GM12872 (cell line): ENCODE data around the gene ABCF3.

Source experiments
- CTCF ChIP-seq: IDR thresholded peaks from 3 replicates; pipeline ENCODE4 v1.5.1; 2011; ENCODE audit warnings: low read depth, mild to moderate bottlenecking, low read length, moderate library complexity; ENCODE audit not compliant: insufficient read depth

ABCF3 gene

DNA sequence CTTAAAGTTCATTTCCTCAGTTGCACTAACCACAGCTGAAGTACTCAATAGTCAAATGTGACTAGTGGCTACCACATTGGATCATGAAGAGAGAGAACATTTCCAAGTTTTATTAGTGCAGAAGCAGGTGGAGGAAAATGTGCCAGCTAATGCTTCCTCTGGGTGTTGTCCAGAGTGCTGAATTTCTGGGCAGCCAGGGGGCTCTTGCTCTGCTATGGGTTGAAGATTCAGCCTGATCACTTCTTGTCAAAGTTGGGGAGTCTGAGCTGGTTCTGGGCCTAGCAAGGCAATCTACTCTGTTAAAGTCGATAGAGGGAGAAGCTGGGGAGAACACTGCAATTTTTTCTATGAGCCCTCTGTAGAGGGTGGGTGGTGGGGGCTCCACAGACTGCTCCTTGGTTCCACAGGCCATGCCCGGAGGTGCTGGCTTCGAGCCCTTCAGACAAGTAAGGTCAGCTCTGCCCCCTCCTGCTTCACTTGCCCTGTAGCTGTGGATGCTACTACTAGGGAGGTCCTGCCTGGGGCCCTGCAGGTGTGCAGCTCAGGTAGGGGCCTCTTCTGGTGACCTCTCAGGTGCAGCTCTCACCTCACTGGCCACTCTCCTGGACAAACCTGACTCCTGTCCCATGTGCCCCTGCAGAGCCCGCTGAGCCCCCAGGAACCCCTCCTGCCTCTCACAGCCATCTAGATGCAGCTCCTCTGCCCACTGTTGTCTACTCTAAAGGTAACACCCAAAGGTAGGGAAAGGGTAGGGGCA, 54.6 kb downstream of the ABCF3 start:
- TF ChIP-seq CTCF: no peak

DNA sequence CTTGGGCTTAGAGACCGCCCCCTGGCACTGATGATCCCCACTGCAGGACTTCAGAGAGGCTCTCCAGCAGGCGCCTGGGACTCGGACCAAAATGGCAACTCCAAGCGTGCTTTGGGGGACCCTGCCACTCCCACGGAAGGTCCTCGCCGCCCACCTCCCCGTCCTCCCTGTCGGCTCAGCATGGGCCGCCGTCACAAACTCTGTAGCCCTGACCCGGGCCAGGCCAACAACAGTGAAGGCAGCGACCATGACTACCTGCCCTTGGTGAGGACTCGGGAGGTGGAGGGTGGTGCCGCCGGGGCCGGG, 55.1 kb downstream of the ABCF3 start:
- no peak for TF ChIP-seq CTCF

DNA sequence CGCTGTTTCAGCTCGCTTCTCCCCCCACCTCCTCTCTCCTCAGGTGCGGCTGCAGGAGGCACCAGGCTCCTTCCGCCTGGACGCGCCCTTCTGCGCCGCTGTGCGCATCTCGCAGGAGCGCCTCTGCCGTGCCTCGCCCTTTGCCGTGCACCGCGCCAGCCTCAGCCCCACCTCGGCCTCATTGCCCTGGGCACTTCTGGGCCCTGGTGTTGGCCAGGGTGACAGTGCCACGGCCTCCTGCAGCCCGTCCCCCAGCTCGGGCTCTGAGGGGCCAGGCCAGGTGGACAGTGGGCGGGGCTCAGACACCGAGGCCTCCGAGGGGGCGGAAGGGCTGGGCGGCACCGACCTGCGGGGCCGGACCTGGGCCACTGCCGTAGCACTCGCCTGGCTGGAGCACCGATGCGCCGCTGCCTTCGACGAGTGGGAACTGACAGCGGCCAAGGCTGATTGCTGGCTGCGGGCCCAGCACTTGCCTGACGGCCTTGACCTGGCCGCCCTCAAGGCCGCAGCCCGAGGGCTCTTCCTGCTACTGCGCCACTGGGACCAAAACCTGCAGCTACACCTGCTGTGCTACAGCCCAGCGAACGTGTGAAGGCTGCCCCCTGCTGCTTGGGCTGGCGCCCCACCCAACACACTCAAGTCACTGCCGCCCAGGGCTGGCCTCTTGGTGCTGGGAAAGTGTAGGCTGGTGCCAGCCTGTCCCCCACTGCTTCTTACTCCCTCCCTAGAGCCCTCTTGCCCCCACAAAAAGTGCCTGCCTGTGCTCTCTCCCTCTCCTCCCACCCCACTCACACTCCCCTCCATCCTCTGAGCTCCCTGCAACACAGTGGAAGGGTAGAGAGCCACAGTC, 55.7 kb downstream of the ABCF3 start:
- TF ChIP-seq CTCF: peak; percentile 50

DNA sequence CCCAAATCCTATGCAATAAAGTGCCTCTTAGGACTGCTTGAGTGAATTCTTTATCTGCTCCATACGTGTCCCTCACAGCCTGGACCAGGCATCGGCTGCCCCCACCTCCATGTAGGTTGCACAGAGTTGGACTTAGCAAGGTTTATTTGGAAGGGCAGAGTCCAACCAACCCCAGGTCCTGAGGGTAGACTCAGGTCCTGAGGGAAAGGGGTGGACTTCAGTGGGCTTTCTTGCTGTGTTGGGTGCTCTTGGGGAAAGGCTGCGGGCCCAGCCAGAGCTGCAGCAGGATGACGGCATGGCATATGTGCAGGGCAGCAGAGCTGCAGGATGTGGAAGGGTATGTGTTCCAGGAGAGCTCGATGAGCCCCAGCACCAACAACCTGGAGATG, 56.3 kb downstream of the ABCF3 start:
- TF ChIP-seq CTCF: no peak
